HL-60 (cell line): ENCODE measurements around the gene TMEM178A.

Experiments used
- GABPA ChIP-seq: IDR thresholded peaks from 2 replicates; pipeline ENCODE4 v1.6.1; 2012; ENCODE audit warnings: low read depth
- POLR2AphosphoS5 ChIP-seq: IDR thresholded peaks from 2 replicates; pipeline ENCODE4 v1.6.1; 2012; ENCODE audit warnings: low read depth
- SPI1 ChIP-seq: IDR thresholded peaks from 2 replicates; pipeline ENCODE4 v1.6.1; 2012; ENCODE audit warnings: low read depth, mild to moderate bottlenecking, borderline replicate concordance
- TF ChIP-seq, protein P1 (sequence below): IDR thresholded peaks from one replicate; pipeline ENCODE4 v1.5.1; 2011; ENCODE audit warnings: low read length, control low read depth, inconsistent platforms; ENCODE audit not compliant: insufficient read depth
- TF ChIP-seq, protein P2 (sequence below): IDR thresholded peaks from 2 replicates; pipeline ENCODE4 v1.6.1; 2012; ENCODE audit warnings: low read depth; ENCODE audit not compliant: insufficient replicate concordance

DNA sequence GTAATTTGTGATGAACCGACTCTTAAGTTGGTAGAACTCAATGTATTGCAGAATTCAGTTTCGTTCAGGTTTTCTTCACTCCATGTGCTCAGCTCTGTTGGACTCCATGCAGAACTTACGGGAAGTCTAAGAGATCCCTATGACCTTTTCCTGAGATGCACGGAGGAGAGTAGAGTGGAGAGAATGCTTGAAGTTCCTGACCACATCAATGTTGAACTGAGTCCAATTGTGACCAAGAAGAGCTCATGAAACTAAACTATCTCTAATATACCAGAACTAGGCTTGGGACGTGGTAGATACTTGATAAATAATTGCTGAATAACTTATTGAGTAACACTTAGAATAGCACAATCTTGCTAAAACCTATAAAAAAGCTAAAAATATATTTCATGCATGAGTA is 47.2 kb downstream of the TMEM178A start:
- TF ChIP-seq, protein P1, sequence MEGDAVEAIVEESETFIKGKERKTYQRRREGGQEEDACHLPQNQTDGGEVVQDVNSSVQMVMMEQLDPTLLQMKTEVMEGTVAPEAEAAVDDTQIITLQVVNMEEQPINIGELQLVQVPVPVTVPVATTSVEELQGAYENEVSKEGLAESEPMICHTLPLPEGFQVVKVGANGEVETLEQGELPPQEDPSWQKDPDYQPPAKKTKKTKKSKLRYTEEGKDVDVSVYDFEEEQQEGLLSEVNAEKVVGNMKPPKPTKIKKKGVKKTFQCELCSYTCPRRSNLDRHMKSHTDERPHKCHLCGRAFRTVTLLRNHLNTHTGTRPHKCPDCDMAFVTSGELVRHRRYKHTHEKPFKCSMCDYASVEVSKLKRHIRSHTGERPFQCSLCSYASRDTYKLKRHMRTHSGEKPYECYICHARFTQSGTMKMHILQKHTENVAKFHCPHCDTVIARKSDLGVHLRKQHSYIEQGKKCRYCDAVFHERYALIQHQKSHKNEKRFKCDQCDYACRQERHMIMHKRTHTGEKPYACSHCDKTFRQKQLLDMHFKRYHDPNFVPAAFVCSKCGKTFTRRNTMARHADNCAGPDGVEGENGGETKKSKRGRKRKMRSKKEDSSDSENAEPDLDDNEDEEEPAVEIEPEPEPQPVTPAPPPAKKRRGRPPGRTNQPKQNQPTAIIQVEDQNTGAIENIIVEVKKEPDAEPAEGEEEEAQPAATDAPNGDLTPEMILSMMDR: no peak
- TF ChIP-seq SPI1 (no peak), POLR2AphosphoS5 (no peak), GABPA (no peak)
- TF ChIP-seq, protein P2, sequence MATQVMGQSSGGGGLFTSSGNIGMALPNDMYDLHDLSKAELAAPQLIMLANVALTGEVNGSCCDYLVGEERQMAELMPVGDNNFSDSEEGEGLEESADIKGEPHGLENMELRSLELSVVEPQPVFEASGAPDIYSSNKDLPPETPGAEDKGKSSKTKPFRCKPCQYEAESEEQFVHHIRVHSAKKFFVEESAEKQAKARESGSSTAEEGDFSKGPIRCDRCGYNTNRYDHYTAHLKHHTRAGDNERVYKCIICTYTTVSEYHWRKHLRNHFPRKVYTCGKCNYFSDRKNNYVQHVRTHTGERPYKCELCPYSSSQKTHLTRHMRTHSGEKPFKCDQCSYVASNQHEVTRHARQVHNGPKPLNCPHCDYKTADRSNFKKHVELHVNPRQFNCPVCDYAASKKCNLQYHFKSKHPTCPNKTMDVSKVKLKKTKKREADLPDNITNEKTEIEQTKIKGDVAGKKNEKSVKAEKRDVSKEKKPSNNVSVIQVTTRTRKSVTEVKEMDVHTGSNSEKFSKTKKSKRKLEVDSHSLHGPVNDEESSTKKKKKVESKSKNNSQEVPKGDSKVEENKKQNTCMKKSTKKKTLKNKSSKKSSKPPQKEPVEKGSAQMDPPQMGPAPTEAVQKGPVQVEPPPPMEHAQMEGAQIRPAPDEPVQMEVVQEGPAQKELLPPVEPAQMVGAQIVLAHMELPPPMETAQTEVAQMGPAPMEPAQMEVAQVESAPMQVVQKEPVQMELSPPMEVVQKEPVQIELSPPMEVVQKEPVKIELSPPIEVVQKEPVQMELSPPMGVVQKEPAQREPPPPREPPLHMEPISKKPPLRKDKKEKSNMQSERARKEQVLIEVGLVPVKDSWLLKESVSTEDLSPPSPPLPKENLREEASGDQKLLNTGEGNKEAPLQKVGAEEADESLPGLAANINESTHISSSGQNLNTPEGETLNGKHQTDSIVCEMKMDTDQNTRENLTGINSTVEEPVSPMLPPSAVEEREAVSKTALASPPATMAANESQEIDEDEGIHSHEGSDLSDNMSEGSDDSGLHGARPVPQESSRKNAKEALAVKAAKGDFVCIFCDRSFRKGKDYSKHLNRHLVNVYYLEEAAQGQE: no peak
